DND-41 (cell line): ENCODE data around the gene COL19A1.

ENCODE experiments used
- EZH2 ChIP-seq: IDR thresholded peaks from 3 replicates; pipeline ENCODE4 v1.6.1; 2012; ENCODE audit warnings: borderline replicate concordance, low read depth, mild to moderate bottlenecking, moderate library complexity, low read length, inconsistent platforms; ENCODE audit not compliant: severe bottlenecking
- TF ChIP-seq, protein P1 (sequence below): IDR thresholded peaks from 2 replicates; pipeline ENCODE4 v1.5.1; 2012; ENCODE audit warnings: borderline replicate concordance, low read length, moderate library complexity, mild to moderate bottlenecking; ENCODE audit not compliant: poor library complexity, severe bottlenecking; ENCODE audit errors: extremely low read depth

DNA sequence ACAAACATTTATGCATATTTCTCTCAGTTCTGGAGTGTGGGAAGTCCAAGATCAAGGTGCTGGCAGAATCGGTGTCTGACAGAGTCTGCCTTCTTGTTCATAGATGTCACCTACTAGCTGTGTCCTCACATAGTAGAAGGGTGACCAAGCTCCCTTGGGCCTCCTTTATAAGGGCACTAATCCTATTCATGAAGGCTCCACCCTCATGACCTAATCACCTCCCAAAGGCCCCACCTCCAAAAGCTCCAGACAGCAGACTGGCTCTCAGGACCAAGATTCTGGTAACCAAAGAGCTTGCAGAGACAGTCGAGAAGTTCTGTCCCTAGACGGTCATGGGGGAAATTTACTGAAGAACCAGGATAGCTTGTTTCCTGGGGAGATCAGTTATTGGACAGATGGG, 297.4 kb downstream of the COL19A1 start:
- TF ChIP-seq, protein P1, sequence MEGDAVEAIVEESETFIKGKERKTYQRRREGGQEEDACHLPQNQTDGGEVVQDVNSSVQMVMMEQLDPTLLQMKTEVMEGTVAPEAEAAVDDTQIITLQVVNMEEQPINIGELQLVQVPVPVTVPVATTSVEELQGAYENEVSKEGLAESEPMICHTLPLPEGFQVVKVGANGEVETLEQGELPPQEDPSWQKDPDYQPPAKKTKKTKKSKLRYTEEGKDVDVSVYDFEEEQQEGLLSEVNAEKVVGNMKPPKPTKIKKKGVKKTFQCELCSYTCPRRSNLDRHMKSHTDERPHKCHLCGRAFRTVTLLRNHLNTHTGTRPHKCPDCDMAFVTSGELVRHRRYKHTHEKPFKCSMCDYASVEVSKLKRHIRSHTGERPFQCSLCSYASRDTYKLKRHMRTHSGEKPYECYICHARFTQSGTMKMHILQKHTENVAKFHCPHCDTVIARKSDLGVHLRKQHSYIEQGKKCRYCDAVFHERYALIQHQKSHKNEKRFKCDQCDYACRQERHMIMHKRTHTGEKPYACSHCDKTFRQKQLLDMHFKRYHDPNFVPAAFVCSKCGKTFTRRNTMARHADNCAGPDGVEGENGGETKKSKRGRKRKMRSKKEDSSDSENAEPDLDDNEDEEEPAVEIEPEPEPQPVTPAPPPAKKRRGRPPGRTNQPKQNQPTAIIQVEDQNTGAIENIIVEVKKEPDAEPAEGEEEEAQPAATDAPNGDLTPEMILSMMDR, result no peak
- no peak for TF ChIP-seq EZH2
